Measurements from ENCODE around the gene GAB2. TPM values are rescaled to one million over a fixed set of nuclear protein-coding genes. Genes with fewer than 3 reads are reported as not detected.

The GAB2 gene
- total and polyA plus RNA-seq, 2 of the 13 experiments (the other 11 are each of a cell fraction or from before 2014, with no cell fraction given), result 4.1 to 8.6 TPM

- peak; percentile 19 for TF ChIP-seq TAF15 (IDR thresholded peaks at IDR 0.05; ENCODE audit: low read depth, low read length, poor library complexity, severe bottlenecking)
- TF ChIP-seq HNRNPL (IDR thresholded peaks at IDR 0.05; ENCODE audit: low read depth, low read length), result 0 out of 2 replicates have a peak, but pooled peaks have one; percentile 52
- TF ChIP-seq ZNF629 (CRISPR knock-in tag; conservative IDR thresholded peaks at IDR 0.05), result no peak
- TF ChIP-seq, protein P1, sequence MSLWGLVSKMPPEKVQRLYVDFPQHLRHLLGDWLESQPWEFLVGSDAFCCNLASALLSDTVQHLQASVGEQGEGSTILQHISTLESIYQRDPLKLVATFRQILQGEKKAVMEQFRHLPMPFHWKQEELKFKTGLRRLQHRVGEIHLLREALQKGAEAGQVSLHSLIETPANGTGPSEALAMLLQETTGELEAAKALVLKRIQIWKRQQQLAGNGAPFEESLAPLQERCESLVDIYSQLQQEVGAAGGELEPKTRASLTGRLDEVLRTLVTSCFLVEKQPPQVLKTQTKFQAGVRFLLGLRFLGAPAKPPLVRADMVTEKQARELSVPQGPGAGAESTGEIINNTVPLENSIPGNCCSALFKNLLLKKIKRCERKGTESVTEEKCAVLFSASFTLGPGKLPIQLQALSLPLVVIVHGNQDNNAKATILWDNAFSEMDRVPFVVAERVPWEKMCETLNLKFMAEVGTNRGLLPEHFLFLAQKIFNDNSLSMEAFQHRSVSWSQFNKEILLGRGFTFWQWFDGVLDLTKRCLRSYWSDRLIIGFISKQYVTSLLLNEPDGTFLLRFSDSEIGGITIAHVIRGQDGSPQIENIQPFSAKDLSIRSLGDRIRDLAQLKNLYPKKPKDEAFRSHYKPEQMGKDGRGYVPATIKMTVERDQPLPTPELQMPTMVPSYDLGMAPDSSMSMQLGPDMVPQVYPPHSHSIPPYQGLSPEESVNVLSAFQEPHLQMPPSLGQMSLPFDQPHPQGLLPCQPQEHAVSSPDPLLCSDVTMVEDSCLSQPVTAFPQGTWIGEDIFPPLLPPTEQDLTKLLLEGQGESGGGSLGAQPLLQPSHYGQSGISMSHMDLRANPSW (CRISPR knock-in tag; IDR thresholded peaks at IDR 0.05; ENCODE audit: borderline replicate concordance), result 0 out of 2 replicates have a peak, but pooled peaks have one; percentile 41
- TF ChIP-seq, protein P2, sequence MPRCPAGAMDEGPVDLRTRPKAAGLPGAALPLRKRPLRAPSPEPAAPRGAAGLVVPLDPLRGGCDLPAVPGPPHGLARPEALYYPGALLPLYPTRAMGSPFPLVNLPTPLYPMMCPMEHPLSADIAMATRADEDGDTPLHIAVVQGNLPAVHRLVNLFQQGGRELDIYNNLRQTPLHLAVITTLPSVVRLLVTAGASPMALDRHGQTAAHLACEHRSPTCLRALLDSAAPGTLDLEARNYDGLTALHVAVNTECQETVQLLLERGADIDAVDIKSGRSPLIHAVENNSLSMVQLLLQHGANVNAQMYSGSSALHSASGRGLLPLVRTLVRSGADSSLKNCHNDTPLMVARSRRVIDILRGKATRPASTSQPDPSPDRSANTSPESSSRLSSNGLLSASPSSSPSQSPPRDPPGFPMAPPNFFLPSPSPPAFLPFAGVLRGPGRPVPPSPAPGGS (CRISPR knock-in tag; IDR thresholded peaks at IDR 0.05), result 0 out of 2 replicates have a peak, but pooled peaks have one; percentile 43
- TF ChIP-seq KLF9 (CRISPR knock-in tag; IDR thresholded peaks at IDR 0.05; ENCODE audit: low read depth), result no peak
- no peak for TF ChIP-seq NR3C1 (CRISPR knock-in tag; IDR thresholded peaks at IDR 0.05)
- TF ChIP-seq, protein P3, sequence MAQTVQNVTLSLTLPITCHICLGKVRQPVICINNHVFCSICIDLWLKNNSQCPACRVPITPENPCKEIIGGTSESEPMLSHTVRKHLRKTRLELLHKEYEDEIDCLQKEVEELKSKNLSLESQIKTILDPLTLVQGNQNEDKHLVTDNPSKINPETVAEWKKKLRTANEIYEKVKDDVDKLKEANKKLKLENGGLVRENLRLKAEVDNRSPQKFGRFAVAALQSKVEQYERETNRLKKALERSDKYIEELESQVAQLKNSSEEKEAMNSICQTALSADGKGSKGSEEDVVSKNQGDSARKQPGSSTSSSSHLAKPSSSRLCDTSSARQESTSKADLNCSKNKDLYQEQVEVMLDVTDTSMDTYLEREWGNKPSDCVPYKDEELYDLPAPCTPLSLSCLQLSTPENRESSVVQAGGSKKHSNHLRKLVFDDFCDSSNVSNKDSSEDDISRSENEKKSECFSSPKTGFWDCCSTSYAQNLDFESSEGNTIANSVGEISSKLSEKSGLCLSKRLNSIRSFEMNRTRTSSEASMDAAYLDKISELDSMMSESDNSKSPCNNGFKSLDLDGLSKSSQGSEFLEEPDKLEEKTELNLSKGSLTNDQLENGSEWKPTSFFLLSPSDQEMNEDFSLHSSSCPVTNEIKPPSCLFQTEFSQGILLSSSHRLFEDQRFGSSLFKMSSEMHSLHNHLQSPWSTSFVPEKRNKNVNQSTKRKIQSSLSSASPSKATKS (CRISPR knock-in tag; IDR thresholded peaks at IDR 0.05), result no peak
- TF ChIP-seq TSC22D2 (CRISPR knock-in tag; IDR thresholded peaks at IDR 0.05; ENCODE audit: borderline replicate concordance), result no peak
- no peak; the same call in 1 of the 2 replicates for TF ChIP-seq ZNF790 (CRISPR knock-in tag; IDR thresholded peaks at IDR 0.05; ENCODE audit: borderline replicate concordance)
- TF ChIP-seq REL (CRISPR knock-in tag; conservative IDR thresholded peaks at IDR 0.05), result no peak
- TF ChIP-seq ONECUT2 (CRISPR knock-in tag; IDR thresholded peaks at IDR 0.05), result 0 out of 2 replicates have a peak, but pooled peaks have one; percentile 10
- TF ChIP-seq ZNF713 (CRISPR knock-in tag; IDR thresholded peaks at IDR 0.05), result no peak
- no peak for TF ChIP-seq ZBTB8A (CRISPR knock-in tag; IDR thresholded peaks at IDR 0.05; ENCODE audit: borderline replicate concordance, low read depth)
- TF ChIP-seq SATB2 (CRISPR knock-in tag; IDR thresholded peaks at IDR 0.05), result no peak
- TF ChIP-seq ZNF20 (CRISPR knock-in tag; IDR thresholded peaks at IDR 0.05), result no peak
- peak; percentile 47; the same call in 1 of the 2 replicates for TF ChIP-seq TAF1 (CRISPR knock-in tag; IDR thresholded peaks at IDR 0.05)
- 0 out of 2 replicates have a peak, but pooled peaks have one; percentile 20 for TF ChIP-seq MYNN (CRISPR knock-in tag; IDR thresholded peaks at IDR 0.05; ENCODE audit: low read depth)
- TF ChIP-seq REXO4 (CRISPR knock-in tag; IDR thresholded peaks at IDR 0.05; ENCODE audit: borderline replicate concordance), result no peak
- peak; percentile 79; the same call in 1 of the 2 replicates for TF ChIP-seq TBX2 (CRISPR knock-in tag; IDR thresholded peaks at IDR 0.05; ENCODE audit: borderline replicate concordance)
- 0 out of 2 replicates have a peak, but pooled peaks have one; percentile 27 for TF ChIP-seq TFDP2 (CRISPR knock-in tag; IDR thresholded peaks at IDR 0.05)
These were observed 1.1 kb downstream of the GAB2 start (continued) for GRCh38 chr11:78416285-78417174.
